Stomach (tissue), 9 donors: ENCODE measurements around the gene SCFD2. TPM values are rescaled to one million over a fixed set of nuclear protein-coding genes. Genes with fewer than 3 reads are reported as not detected.
"Not testable (repeated sequence)": the region's sequence is repeated elsewhere in the genome, so short reads cannot be mapped to it uniquely, and the experiment has no call there.

ENCODE experiments used
- DNase-seq, 2 donors: peaks; one replicate each; pipeline versions ENCODE4 v3.0.0 to v3.0.0-alpha.2; 2013 to 2019
- H3K27ac ChIP-seq, 5 donors: fragments of 200-600 bp in 4 of 5; sonication (generic) in 4 of 5; one replicate each; pipeline ENCODE4 v1.5.1; 2013 to 2019; ENCODE audit warnings: mild to moderate bottlenecking in 1 of 5, moderate library complexity in 1 of 5
- H3K27me3 ChIP-seq, 3 donors: fragments of 200-600 bp; sonication (generic); one replicate each; pipeline ENCODE4 v1.5.1; 2017 to 2019; ENCODE audit warnings: mixed run types in 1 of 3
- H3K36me3 ChIP-seq, 4 donors: fragments of 200-600 bp; sonication (generic); 1 replicate in 3 of 4; 2 replicates in 1 of 4; pipeline ENCODE4 v1.5.1; 2016 to 2019
- H3K4me1 ChIP-seq, 4 donors: fragments of 200-600 bp; sonication (generic); one replicate each; pipeline ENCODE4 v1.5.1; 2016 to 2019
- H3K4me3 ChIP-seq, 4 donors: fragments of 200-600 bp; sonication (generic) in 3 of 4; one replicate each; pipeline ENCODE4 v1.5.1; 2016 to 2019; ENCODE audit warnings: mild to moderate bottlenecking in 1 of 4
- H3K9me3 ChIP-seq, 4 donors: fragments of 200-600 bp; sonication (generic); one replicate each; pipeline ENCODE4 v1.5.1; 2016 to 2019
- EP300 ChIP-seq: sonication (generic); formaldehyde crosslinking; IDR thresholded peaks from one replicate; pipeline ENCODE4 v1.6.1; 2017; ENCODE audit warnings: antibody characterized with exemption
- POLR2A ChIP-seq, 4 donors: fragments of 450-650 bp; IDR thresholded peaks; one replicate each; pipeline ENCODE4 v1.6.1; 2016; ENCODE audit warnings: antibody characterized with exemption in 4 of 4, control low read depth in 2 of 4, mild to moderate bottlenecking in 1 of 4, moderate library complexity in 1 of 4
- POLR2AphosphoS5 ChIP-seq, 3 donors: sonication (generic); formaldehyde crosslinking; IDR thresholded peaks; one replicate each; pipeline ENCODE4 v1.6.1; 2016; ENCODE audit warnings: antibody characterized with exemption in 3 of 3
- WGBS, 5 donors: extraction: QIAGEN DNeasy Blood & Tissue Kit in 3 of 5; methylation state at CpG; one replicate each; pipeline versions ENCODE4 v1.1.5 to v1.1.7; 2013 to 2018; 5-methylcytosine and 5-hydroxymethylcytosine counted together
- intact Hi-C: fragments of 100-400 bp; cut with DNase I; formaldehyde crosslinking; loops from one replicate; pipeline ENCODE4 v1.15.1; 2023; ENCODE audit warnings: low total_unique reads
- polyA plus RNA-seq, 3 donors: library from polyadenylated mRNA; stranded (reverse); fragments of 200-250 nt; gene quantifications; one replicate each; pipeline ENCODE4 v1.2.3, GENCODE V29; 2013
- total RNA-seq, 5 donors: library from RNA; depleted of rRNA; stranded (reverse); fragments of >200 nt; gene quantifications; one replicate each; pipeline versions ENCODE4 v1.1.0 to v1.2.3, GENCODE V29; 2014 to 2016
- TF ChIP-seq, protein P1 (sequence below), 7 experiments: fragments of 450-650 bp in 4 of 7; fragments of 200-600 bp in 3 of 7; sonication (generic) in 3 of 7; IDR thresholded peaks; one replicate each; pipeline ENCODE4 v1.5.1; 2016 to 2019; ENCODE audit warnings: antibody characterized with exemption in 7 of 7, control low read depth in 2 of 7, mild to moderate bottlenecking in 1 of 7
- donor health status: healthy with polysubstance abuse.
- donor health status: Bipolar disorder and iron deficiency.
- donor health status: healthy.

The SCFD2 gene
- total and polyA plus RNA-seq, 8 donors = 2.9 to 40.2 (median 11.1) TPM

DNA sequence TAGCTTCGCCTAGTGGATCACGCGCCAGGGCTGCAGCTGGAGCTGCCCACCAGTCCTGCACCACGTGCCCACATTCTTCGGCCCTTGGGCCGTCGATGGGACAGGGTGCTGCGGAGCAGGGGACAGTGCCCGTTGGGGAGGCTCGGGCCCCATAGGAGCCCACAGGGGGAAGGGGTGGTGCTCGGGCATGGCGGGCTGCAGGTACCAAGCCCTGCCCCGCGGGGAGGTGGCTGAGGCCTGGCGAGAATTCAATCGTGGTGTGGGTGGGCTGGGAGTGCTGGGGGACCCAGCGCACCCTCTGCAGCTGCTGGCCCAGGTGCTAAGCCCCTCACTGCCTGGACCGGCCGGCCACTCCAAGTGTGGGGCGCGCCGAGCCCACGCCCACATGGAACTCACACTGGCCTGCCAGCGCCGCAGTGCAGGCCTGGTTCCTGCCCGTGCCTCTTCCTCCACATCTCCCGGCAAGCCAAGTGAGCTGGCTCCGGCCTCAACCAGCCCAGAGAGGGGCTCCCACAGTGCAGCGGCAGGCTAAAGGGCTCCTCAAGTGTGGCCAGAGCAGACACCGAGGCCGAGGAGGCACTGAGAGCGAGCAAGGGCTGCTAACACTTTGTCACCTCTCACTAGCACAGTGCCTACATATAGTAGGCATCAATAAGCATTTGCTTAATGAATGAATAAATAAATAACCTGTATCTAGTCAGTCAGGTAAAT, 11.7 kb downstream of the SCFD2 start:
- TF ChIP-seq POLR2A (IDR thresholded peaks at IDR 0.05) (no peak), POLR2AphosphoS5 (IDR thresholded peaks at IDR 0.05) (no peak), EP300 (no peak)
- TF ChIP-seq, protein P1, sequence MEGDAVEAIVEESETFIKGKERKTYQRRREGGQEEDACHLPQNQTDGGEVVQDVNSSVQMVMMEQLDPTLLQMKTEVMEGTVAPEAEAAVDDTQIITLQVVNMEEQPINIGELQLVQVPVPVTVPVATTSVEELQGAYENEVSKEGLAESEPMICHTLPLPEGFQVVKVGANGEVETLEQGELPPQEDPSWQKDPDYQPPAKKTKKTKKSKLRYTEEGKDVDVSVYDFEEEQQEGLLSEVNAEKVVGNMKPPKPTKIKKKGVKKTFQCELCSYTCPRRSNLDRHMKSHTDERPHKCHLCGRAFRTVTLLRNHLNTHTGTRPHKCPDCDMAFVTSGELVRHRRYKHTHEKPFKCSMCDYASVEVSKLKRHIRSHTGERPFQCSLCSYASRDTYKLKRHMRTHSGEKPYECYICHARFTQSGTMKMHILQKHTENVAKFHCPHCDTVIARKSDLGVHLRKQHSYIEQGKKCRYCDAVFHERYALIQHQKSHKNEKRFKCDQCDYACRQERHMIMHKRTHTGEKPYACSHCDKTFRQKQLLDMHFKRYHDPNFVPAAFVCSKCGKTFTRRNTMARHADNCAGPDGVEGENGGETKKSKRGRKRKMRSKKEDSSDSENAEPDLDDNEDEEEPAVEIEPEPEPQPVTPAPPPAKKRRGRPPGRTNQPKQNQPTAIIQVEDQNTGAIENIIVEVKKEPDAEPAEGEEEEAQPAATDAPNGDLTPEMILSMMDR (IDR thresholded peaks at IDR 0.05) = no peak
- no peak for DNase-seq
- Histone ChIP-seq H3K9me3 (no peaks in the 10 kb centered on the region), H3K4me1 (peaks cover 0 to 5% (median 0%) of the 10 kb centered on the region in 4 donors), H3K36me3 (peaks cover 3 to 31% (median 21%) of the 10 kb centered on the region in 4 donors), H3K27me3 (no peaks in the 10 kb centered on the region), H3K27ac (no peak overlapping the region), H3K4me3 (no peak overlapping the region)
- WGBS, 5 donors = 95 to 98% (median 97%) methylated on average over 23 to 32 of the region's 32 CpGs
- intact Hi-C loops = no loop called here

DNA sequence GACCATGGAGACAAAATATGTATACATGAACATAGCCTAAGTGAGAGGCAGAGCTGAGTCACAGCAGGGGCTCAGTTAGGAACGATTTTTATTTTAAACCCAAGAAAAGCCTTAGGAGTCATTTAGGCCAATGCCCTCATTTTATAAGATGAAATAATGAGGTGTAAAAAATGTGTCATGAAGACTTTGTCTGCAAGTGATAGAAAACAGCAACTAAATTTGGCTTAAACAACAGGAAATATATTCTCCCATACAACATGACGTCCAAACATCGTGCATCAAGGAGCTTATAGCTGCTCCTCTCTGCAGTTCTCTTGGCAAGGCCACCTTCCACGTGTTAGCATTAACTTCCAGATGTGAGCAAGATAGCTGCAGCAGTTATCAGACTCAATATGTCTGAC, 16.8 kb downstream of the SCFD2 start:
- Histone ChIP-seq H3K27ac (no peak overlapping the region), H3K9me3 (no peaks in the 10 kb centered on the region), H3K4me3 (no peak overlapping the region), H3K27me3 (no peaks in the 10 kb centered on the region), H3K4me1 (peaks cover 0 to 12% (median 6%) of the 10 kb centered on the region in 4 donors), H3K36me3 (peaks cover 3 to 31% (median 25%) of the 10 kb centered on the region in 4 donors)
- DNase-seq = peak in 1 of 2 donors; percentile 33
- 80 to 85% (median 83%) methylated on average over 4 of the region's 4 CpGs for WGBS, 5 donors
- TF ChIP-seq, protein P1 (IDR thresholded peaks at IDR 0.05) = no peak
- TF ChIP-seq EP300 (no peak), POLR2AphosphoS5 (IDR thresholded peaks at IDR 0.05) (no peak), POLR2A (IDR thresholded peaks at IDR 0.05) (no peak)
- intact Hi-C loops = no loop called here

DNA sequence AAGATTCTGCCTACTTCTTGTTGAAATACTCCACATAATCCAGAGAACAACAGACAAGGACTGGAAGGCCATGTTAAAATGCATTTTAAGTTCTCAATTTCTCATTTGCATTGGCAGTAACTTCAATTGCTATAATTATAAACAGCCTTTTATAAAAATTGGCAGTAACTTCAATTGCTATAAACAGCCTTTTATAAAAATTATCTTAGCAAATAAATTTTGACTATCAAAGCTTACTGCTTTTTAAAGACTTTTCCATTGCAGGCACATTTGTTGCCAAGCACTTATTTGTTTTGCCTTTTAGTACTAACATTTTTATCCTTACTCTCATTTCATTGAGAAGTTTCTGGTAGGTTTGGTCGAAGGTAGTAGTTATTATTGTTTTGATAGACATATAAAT, 17.8 kb downstream of the SCFD2 start:
- no peak overlapping the region for H3K27ac ChIP-seq
- no peaks in the 10 kb centered on the region for H3K27me3 ChIP-seq
- intact Hi-C loops = no loop called here
- no peak for DNase-seq
- no peak overlapping the region for H3K4me3 ChIP-seq
- peaks cover 3 to 28% (median 21%) of the 10 kb centered on the region in 4 donors for H3K36me3 ChIP-seq
- 28 to 58% (median 40%) methylated on average over 1 of the region's 1 CpG for WGBS, 5 donors
- no peaks in the 10 kb centered on the region for H3K9me3 ChIP-seq
- peaks cover 0 to 12% (median 6%) of the 10 kb centered on the region in 4 donors for H3K4me1 ChIP-seq
- TF ChIP-seq EP300 (no peak), POLR2AphosphoS5 (IDR thresholded peaks at IDR 0.05) (no peak), POLR2A (IDR thresholded peaks at IDR 0.05) (no peak)
- TF ChIP-seq, protein P1 (IDR thresholded peaks at IDR 0.05) = no peak

DNA sequence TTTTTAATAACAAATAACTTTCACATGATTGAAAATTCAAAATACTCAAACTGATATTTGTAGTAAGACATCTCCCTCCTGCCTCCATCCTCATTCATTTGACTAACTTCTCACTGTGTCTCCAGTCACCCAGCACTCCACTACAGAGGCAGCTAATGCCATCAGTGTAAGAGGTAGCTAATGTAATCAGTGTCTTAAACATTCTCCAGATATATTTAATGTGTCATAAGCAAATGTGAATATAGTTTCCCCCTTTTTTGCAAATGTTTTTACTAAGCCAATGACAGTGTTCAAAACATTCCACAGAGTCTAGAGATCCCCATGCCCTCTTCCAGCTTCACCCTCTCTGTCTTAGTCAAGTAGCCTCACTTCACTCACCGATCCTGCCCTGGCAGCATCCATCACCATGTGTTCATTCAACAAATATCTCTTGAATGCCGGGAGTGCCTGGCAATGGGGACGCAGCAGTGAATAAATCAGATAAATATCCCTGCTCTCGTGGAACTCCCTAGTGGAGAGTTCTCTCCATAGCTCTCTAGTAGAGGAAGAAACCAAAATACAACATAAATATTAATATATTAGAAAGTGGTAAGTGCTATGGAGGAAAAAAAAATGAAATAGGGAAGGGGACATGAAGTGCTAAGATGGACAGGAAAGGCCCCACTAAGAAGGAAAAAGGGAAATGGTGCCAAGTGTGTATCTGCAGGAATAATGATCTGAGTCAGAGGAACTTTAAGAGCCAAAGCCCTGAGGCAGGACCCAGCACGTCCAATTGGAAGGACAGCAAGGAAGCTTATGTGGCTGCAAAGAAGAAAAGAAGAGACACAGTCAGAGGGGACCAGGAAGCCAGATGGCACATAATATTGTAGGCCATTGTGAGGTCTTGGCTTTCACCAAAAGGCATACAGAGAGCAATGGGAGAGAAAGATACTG, 18.7 kb downstream of the SCFD2 start:
- TF ChIP-seq, protein P1 (IDR thresholded peaks at IDR 0.05) = no peak
- TF ChIP-seq POLR2A (IDR thresholded peaks at IDR 0.05) (no peak), EP300 (no peak), POLR2AphosphoS5 (IDR thresholded peaks at IDR 0.05) (no peak)
- intact Hi-C loops = no loop called here
- Histone ChIP-seq H3K4me1 (peaks cover 0 to 12% (median 6%) of the 10 kb centered on the region in 4 donors), H3K4me3 (no peak overlapping the region), H3K36me3 (peaks cover 3 to 20% (median 12%) of the 10 kb centered on the region in 4 donors), H3K27ac (no peak overlapping the region), H3K27me3 (no peaks in the 10 kb centered on the region), H3K9me3 (no peaks in the 10 kb centered on the region)
- WGBS, 5 donors = 40 to 60% (median 46%) methylated on average over 5 of the region's 5 CpGs
- no peak for DNase-seq

DNA sequence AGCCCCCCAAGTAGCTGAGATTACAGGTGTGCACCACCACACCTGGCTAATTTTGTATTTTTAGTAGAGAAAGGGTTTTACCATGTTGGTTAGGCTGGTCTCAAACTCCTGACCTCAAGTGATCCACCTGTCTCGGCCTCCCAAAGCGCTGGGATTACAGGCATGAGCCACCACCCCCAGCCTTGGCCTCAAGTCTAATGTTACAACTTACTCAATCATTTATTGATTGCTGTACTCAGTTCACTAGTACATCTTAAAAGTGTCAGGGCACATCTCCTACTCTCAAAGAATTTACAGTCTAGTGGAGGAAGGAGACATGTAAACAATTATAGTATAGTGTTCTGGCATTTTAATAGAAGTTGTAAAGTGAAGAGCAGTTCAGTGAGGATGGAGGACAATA, 19.5 kb downstream of the SCFD2 start:
- H3K9me3 ChIP-seq, DNase-seq, intact Hi-C loops, H3K27ac ChIP-seq, H3K27me3 ChIP-seq, H3K4me3 ChIP-seq: not testable (repeated sequence)
- WGBS, 5 donors = 95 to 100% (median 99%) methylated on average over 2 of the region's 2 CpGs
- peaks cover 0 to 12% (median 6%) of the 10 kb centered on the region in 4 donors for H3K4me1 ChIP-seq
- peaks cover 0 to 13% (median 6%) of the 10 kb centered on the region in 4 donors for H3K36me3 ChIP-seq

DNA sequence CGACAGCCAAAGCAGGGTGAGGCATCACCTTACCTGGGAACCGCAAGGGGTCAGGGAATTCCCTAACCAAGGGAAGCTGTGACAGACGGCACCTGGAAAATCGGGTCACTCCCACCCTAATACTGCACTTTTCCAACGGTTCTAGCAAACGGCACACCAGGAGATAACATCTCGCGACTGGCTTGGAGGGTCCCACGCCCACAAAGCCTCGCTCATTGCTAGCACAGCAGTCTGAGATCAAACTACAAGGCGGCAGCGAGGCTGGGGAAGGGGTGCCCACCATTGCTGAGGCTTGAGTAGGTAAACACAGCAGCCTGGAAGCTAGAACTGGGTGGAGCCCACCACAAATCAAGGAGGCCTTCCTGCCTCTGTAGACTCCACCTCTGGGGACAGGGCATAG, 25.7 kb downstream of the SCFD2 start:
- WGBS, 5 donors = 94 to 100% (median 96%) methylated on average over 5 to 12 of the region's 12 CpGs
- H3K27me3 ChIP-seq = not testable (repeated sequence)

DNA sequence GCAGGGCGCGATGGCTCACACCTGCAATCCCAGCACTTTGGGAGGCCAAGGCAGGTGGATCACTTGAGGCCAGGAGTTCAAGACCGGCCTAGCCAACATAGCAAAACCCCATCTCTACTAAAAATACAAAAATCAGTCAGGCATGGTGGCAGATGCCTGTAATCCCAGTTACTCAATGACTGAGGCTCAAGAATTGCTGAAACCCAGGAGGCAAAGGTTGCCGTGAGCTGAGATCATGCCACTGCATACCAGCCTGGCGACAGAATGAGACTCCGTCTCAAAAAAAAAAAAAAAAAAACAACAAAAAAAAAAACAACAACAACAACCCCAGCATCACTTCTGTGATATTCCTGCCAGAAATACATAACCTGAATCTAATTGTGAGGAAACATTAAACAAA, 30.9 kb downstream of the SCFD2 start:
- H3K27me3 ChIP-seq, H3K27ac ChIP-seq, H3K36me3 ChIP-seq, H3K9me3 ChIP-seq, DNase-seq, H3K4me3 ChIP-seq, H3K4me1 ChIP-seq, intact Hi-C loops: not testable (repeated sequence)
- 93 to 99% (median 97%) methylated on average over 6 of the region's 6 CpGs for WGBS, 5 donors

More for the DNA sequence above, 25.7 kb downstream of the SCFD2 start:
- H3K4me3 ChIP-seq, intact Hi-C loops, H3K4me1 ChIP-seq, H3K27ac ChIP-seq, H3K36me3 ChIP-seq, DNase-seq, H3K9me3 ChIP-seq: not testable (repeated sequence)
